Upper lobe of left lung (tissue), 6 donors: Measurements from ENCODE around the gene SLC25A27. TPM values are rescaled to one million over a fixed set of nuclear protein-coding genes. Genes with fewer than 3 reads are reported as not detected.

Experiments used
- ATAC-seq, 2 donors: fragments of 200-7000 bp; cut with Tn5 transposase; one replicate each; pipeline ENCODE4 v1.9.1; 2022; ENCODE audit warnings: mild to moderate bottlenecking in 2 of 2, moderate library complexity in 2 of 2; ENCODE audit not compliant: low FRiP score in 2 of 2
- DNase-seq, 2 donors: peaks; one replicate each; pipeline ENCODE4 v3.0.0-alpha.2; 2019 to 2020
- H3K27ac ChIP-seq, 4 donors: fragments of 200-600 bp; sonication (generic); one replicate each; pipeline ENCODE4 v1.5.1; 2016 to 2019
- H3K27me3 ChIP-seq, 4 donors: fragments of 200-600 bp; sonication (generic); one replicate each; pipeline ENCODE4 v1.5.1; 2017 to 2019
- H3K36me3 ChIP-seq, 4 donors: fragments of 200-600 bp; sonication (generic); one replicate each; pipeline ENCODE4 v1.5.1; 2016 to 2019
- H3K4me1 ChIP-seq, 4 donors: fragments of 200-600 bp; sonication (generic); one replicate each; pipeline ENCODE4 v1.5.1; 2018 to 2019
- H3K4me3 ChIP-seq, 4 donors: fragments of 200-600 bp; sonication (generic); one replicate each; pipeline ENCODE4 v1.5.1; 2017 to 2019; ENCODE audit warnings: mild to moderate bottlenecking in 2 of 4, moderate library complexity in 1 of 4
- H3K9me3 ChIP-seq, 4 donors: fragments of 200-600 bp; sonication (generic); one replicate each; pipeline ENCODE4 v1.5.1; 2018 to 2019
- CTCF ChIP-seq, 6 experiments: fragments of 450-650 bp in 4 of 6; fragments of 200-600 bp in 2 of 6; sonication (generic) in 2 of 6; IDR thresholded peaks; one replicate each; pipeline ENCODE4 v1.5.1; 2016 to 2019; ENCODE audit warnings: antibody characterized with exemption in 6 of 6
- EP300 ChIP-seq, 4 donors: sonication (generic); formaldehyde crosslinking; IDR thresholded peaks; one replicate each; pipeline ENCODE4 v1.5.1; 2017; ENCODE audit warnings: antibody characterized with exemption in 4 of 4, control low read depth in 2 of 4
- POLR2A ChIP-seq, 4 donors: fragments of 450-650 bp; IDR thresholded peaks; one replicate each; pipeline ENCODE4 v1.5.1; 2016 to 2017; ENCODE audit warnings: antibody characterized with exemption in 4 of 4, mild to moderate bottlenecking in 2 of 4
- POLR2AphosphoS5 ChIP-seq, 2 donors: sonication (generic); formaldehyde crosslinking; IDR thresholded peaks; one replicate each; pipeline ENCODE4 v1.5.1; 2017; ENCODE audit warnings: antibody characterized with exemption in 2 of 2
- WGBS, 2 donors: methylation state at CpG; one replicate each; pipeline ENCODE4 v1.1.5; 2017 to 2018; 5-methylcytosine and 5-hydroxymethylcytosine counted together
- total RNA-seq, 6 donors: library from RNA; depleted of rRNA in 4 of 6; stranded (reverse); fragments of >200 nt in 4 of 6; gene quantifications; one replicate each; pipeline versions ENCODE4 v1.1.0 to v1.2.1, GENCODE V29; 2016 to 2021
- donor health status: DM: no; HTN: no; CAD: no; lungs with moderate emphysema.
- donor health status: DM: no; HTN: yes; CAD: no; lungs with severe emphysema.

SLC25A27 gene
- total RNA-seq, 6 donors from 2014 or later, result 7.8 to 61.8 (median 13.7) TPM

GRCh38 chr6:46653439-46654195, 842 bp downstream of the SLC25A27 start:
- Histone ChIP-seq H3K27me3 (no peaks in the 10 kb centered on the region), H3K27ac (peak overlapping the region; percentile 61 to 84 (median 74)), H3K36me3 (peaks cover 0 to 3% (median 0%) of the 10 kb centered on the region in 4 donors), H3K9me3 (no peaks in the 10 kb centered on the region), H3K4me3 (peak overlapping the region; percentile 72 to 91 (median 81)), H3K4me1 (peaks cover 0 to 11% (median 7%) of the 10 kb centered on the region in 4 donors)
- no peak for DNase-seq
- no peak for TF ChIP-seq POLR2A (IDR thresholded peaks at IDR 0.05)
- no peak for TF ChIP-seq EP300 (IDR thresholded peaks at IDR 0.05)
- no peak for TF ChIP-seq POLR2AphosphoS5 (IDR thresholded peaks at IDR 0.05)
- TF ChIP-seq CTCF (IDR thresholded peaks at IDR 0.05), result no peak
- whole genome bisulfite sequencing, 2 donors, result 20 to 22% methylated on average over 10 of the region's 10 CpGs
- no peak for ATAC-seq

GRCh38 chr6:46655803-46656202, 3.0 kb downstream of the SLC25A27 start:
- no peaks in the 10 kb centered on the region for H3K27me3 ChIP-seq

GRCh38 chr6:46657642-46658041, 4.9 kb downstream of the SLC25A27 start:
- Histone ChIP-seq H3K9me3 (no peaks in the 10 kb centered on the region), H3K27me3 (no peaks in the 10 kb centered on the region), H3K4me1 (peaks cover 0 to 11% (median under 1%) of the 10 kb centered on the region in 4 donors), H3K36me3 (peaks cover 0 to 3% (median 0%) of the 10 kb centered on the region in 4 donors), H3K4me3 (no peak overlapping the region), H3K27ac (no peak overlapping the region)
- TF ChIP-seq CTCF (IDR thresholded peaks at IDR 0.05) (no peak), POLR2AphosphoS5 (IDR thresholded peaks at IDR 0.05) (no peak), POLR2A (IDR thresholded peaks at IDR 0.05) (no peak), EP300 (IDR thresholded peaks at IDR 0.05) (no peak)
- ATAC-seq (no peak), DNase-seq (no peak)

More at GRCh38 chr6:46655803-46656202, 3.0 kb downstream of the SLC25A27 start:
- H3K27ac ChIP-seq, result no peak overlapping the region
- no peak for DNase-seq
- peaks cover 0 to 11% (median 7%) of the 10 kb centered on the region in 4 donors for H3K4me1 ChIP-seq
- TF ChIP-seq POLR2AphosphoS5 (IDR thresholded peaks at IDR 0.05) (no peak), CTCF (IDR thresholded peaks at IDR 0.05) (peak in 1 of 6 experiments; percentile 13), POLR2A (IDR thresholded peaks at IDR 0.05) (no peak)
- whole genome bisulfite sequencing, 2 donors, result 77 to 80% methylated on average over 6 of the region's 6 CpGs
- H3K4me3 ChIP-seq, result no peak overlapping the region
- H3K36me3 ChIP-seq, result peaks cover 0 to 3% (median 0%) of the 10 kb centered on the region in 4 donors
- ATAC-seq, result no peak
- no peaks in the 10 kb centered on the region for H3K9me3 ChIP-seq

GRCh38 chr6:46661483-46661882, 8.7 kb downstream of the SLC25A27 start:
- no peak overlapping the region for H3K4me3 ChIP-seq
- H3K27me3 ChIP-seq, result no peaks in the 10 kb centered on the region
- no peaks in the 10 kb centered on the region for H3K9me3 ChIP-seq
- TF ChIP-seq CTCF (IDR thresholded peaks at IDR 0.05) (no peak), POLR2AphosphoS5 (IDR thresholded peaks at IDR 0.05) (no peak)
- H3K4me1 ChIP-seq, result no peaks in the 10 kb centered on the region
- 80 to 92% methylated on average over 2 of the region's 2 CpGs for WGBS, 2 donors
- H3K27ac ChIP-seq, result no peak overlapping the region
- no peak for ATAC-seq
- H3K36me3 ChIP-seq, result peaks cover 0 to 3% (median 0%) of the 10 kb centered on the region in 4 donors
- DNase-seq, result no peak

- Histone ChIP-seq H3K27ac (no peak overlapping the region), H3K36me3 (peaks cover 0 to 16% (median 3%) of the 10 kb centered on the region in 4 donors), H3K4me1 (no peaks in the 10 kb centered on the region), H3K27me3 (no peaks in the 10 kb centered on the region), H3K4me3 (no peak overlapping the region), H3K9me3 (no peaks in the 10 kb centered on the region)
- 90 to 93% methylated on average over 2 of the region's 2 CpGs for WGBS, 2 donors
- DNase-seq, result no peak
- no peak for ATAC-seq
- no peak for TF ChIP-seq CTCF (IDR thresholded peaks at IDR 0.05)
These were observed 14.6 kb downstream of the SLC25A27 start for GRCh38 chr6:46667377-46667776.
